ENCODE data around the gene EMC8.

The EMC8 gene

GRCh38 chr16:85812811-85813700 is 13.7 kb upstream of the EMC8 start:
- H3K9me3 ChIP-seq (ENCODE audit: severe bottlenecking): no peaks in the 10 kb centered on the region
- no peak for TF ChIP-seq CTCF (IDR thresholded peaks at IDR 0.05; ENCODE audit: low read depth, low read length)
- no peaks in the 10 kb centered on the region for H3K36me3 ChIP-seq
- H3K27me3 ChIP-seq (ENCODE audit: insufficient read depth, low read depth, severe bottlenecking): no peaks in the 10 kb centered on the region
- H3K4me3 ChIP-seq (ENCODE audit: low read depth, low read length): no peak overlapping the region
- DNase-seq: no peak
- H3K27ac ChIP-seq: no peak overlapping the region

- H3K4me3 ChIP-seq (ENCODE audit: low read depth, low read length): no peak overlapping the region
- no peaks in the 10 kb centered on the region for H3K36me3 ChIP-seq
- H3K9me3 ChIP-seq (ENCODE audit: severe bottlenecking): no peaks in the 10 kb centered on the region
- H3K27me3 ChIP-seq (ENCODE audit: insufficient read depth, low read depth, severe bottlenecking): no peaks in the 10 kb centered on the region
- no peak for TF ChIP-seq CTCF (IDR thresholded peaks at IDR 0.05; ENCODE audit: low read depth, low read length)
- H3K27ac ChIP-seq: no peak overlapping the region
- no peak for DNase-seq
Observed at GRCh38 chr16:85812031-85812807, 12.9 kb upstream of the EMC8 start.

- no peak for DNase-seq
Observed at GRCh38 chr16:85810742-85811115, 11.4 kb upstream of the EMC8 start.

GRCh38 chr16:85810097-85810741 is 10.9 kb upstream of the EMC8 start:
- TF ChIP-seq CTCF (IDR thresholded peaks at IDR 0.05; ENCODE audit: low read depth, low read length): no peak
- H3K27me3 ChIP-seq (ENCODE audit: insufficient read depth, low read depth, severe bottlenecking): no peaks in the 10 kb centered on the region
- H3K4me3 ChIP-seq (ENCODE audit: low read depth, low read length): no peak overlapping the region
- no peaks in the 10 kb centered on the region for H3K9me3 ChIP-seq (ENCODE audit: severe bottlenecking)
- H3K27ac ChIP-seq: no peak overlapping the region
- DNase-seq: no peak
- peaks cover 5% of the 10 kb centered on the region; the same call in 1 of the 2 replicates for H3K36me3 ChIP-seq

More at GRCh38 chr16:85810742-85811115, 11.4 kb upstream of the EMC8 start:
- peaks cover 5% of the 10 kb centered on the region; the same call in 1 of the 2 replicates for H3K36me3 ChIP-seq
- H3K27ac ChIP-seq: no peak overlapping the region
- no peaks in the 10 kb centered on the region for H3K9me3 ChIP-seq (ENCODE audit: severe bottlenecking)
- no peak for TF ChIP-seq CTCF (IDR thresholded peaks at IDR 0.05; ENCODE audit: low read depth, low read length)
- no peaks in the 10 kb centered on the region for H3K27me3 ChIP-seq (ENCODE audit: insufficient read depth, low read depth, severe bottlenecking)
- no peak overlapping the region for H3K4me3 ChIP-seq (ENCODE audit: low read depth, low read length)

- DNase-seq: no peak
- Histone ChIP-seq H3K36me3 (peaks cover 5% of the 10 kb centered on the region; the same call in 1 of the 2 replicates), H3K27me3 (ENCODE audit: insufficient read depth, low read depth, severe bottlenecking) (no peaks in the 10 kb centered on the region), H3K27ac (no peak overlapping the region), H3K4me3 (ENCODE audit: low read depth, low read length) (no peak overlapping the region), H3K9me3 (ENCODE audit: severe bottlenecking) (no peaks in the 10 kb centered on the region)
- no peak for TF ChIP-seq CTCF (IDR thresholded peaks at IDR 0.05; ENCODE audit: low read depth, low read length)
Observed at GRCh38 chr16:85809645-85810044, 10.3 kb upstream of the EMC8 start.
